ENCODE data around the gene GALNT10.

DNA sequence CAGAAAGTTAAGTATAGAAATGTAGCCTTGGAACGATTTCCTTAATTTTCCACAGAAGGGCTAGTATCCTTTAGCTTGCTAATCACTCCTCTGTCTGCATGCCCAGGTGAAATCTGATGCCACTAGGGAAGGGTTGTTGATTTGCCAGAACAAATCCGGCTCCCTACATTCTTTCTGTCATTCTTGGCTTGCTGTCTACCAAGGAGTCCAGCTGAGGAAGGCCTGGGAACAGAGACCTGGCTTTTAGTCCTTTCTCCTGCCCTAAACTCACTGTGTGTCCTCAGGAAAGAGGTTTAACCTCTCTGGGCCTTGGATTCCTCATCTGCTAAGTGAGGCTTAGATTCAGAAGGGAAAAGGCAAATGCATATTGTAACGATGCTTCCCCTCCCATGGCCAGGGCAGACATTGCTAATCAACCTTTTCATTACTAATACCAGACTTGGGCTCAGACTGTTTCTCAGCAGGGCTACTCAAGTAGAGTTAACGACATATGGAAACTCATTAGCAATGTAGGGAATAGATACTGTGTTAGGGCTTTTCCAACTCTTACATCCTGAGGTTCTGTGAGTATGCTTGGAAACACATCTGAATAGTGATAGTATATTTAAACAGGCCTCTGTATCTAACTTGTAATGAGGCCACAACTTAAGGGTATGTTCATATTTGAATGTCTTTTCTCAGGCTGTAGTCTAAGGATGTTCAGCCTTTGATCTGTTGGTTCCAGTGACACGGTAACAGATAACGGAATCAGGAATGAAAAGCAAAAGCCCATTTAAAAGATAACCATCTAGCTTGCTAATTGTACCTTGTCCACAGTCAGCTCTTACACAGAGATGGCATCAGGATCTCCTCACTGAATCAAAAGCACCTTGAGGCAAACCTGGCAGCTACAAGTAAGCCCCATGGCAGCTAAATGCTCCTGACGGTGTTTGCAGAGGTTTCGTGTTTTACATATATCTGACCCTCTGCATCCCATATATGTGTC is 4.1 kb downstream of the GALNT10 start:
- TF ChIP-seq, protein P1, sequence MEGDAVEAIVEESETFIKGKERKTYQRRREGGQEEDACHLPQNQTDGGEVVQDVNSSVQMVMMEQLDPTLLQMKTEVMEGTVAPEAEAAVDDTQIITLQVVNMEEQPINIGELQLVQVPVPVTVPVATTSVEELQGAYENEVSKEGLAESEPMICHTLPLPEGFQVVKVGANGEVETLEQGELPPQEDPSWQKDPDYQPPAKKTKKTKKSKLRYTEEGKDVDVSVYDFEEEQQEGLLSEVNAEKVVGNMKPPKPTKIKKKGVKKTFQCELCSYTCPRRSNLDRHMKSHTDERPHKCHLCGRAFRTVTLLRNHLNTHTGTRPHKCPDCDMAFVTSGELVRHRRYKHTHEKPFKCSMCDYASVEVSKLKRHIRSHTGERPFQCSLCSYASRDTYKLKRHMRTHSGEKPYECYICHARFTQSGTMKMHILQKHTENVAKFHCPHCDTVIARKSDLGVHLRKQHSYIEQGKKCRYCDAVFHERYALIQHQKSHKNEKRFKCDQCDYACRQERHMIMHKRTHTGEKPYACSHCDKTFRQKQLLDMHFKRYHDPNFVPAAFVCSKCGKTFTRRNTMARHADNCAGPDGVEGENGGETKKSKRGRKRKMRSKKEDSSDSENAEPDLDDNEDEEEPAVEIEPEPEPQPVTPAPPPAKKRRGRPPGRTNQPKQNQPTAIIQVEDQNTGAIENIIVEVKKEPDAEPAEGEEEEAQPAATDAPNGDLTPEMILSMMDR (IDR thresholded peaks at IDR 0.05), result no peak
- no peak for TF ChIP-seq POLR2A (IDR thresholded peaks at IDR 0.05)

Measured in uterus (tissue), 2 donors.